Loucy (cell line): ENCODE results near the gene FAM76B.

ENCODE experiments used
- H2AFZ ChIP-seq: fragments of 200-600 bp; sonication (generic); 2 replicates; pipeline ENCODE4 v1.6.0; 2016; ENCODE audit warnings: antibody characterized with exemption, mild to moderate bottlenecking, low read length, moderate library complexity
- H3F3A ChIP-seq: fragments of 200-600 bp; 2 replicates; pipeline ENCODE4 v1.6.0; 2016; ENCODE audit warnings: antibody characterized with exemption, low read depth, mild to moderate bottlenecking
- H3K27me3 ChIP-seq: fragments of 200-600 bp; sonication (generic); 2 replicates; pipeline ENCODE4 v1.6.1; 2014; ENCODE audit warnings: low read length, mild to moderate bottlenecking; ENCODE audit not compliant: insufficient read depth, poor library complexity, severe bottlenecking
- H3K36me3 ChIP-seq: fragments of 200-600 bp; sonication (generic); 2 replicates; pipeline ENCODE4 v1.6.1; 2016; ENCODE audit warnings: low read length; ENCODE audit not compliant: insufficient read depth
- H3K4me1 ChIP-seq: fragments of 200-600 bp; sonication (generic); 2 replicates; pipeline ENCODE4 v1.5.1; 2014; ENCODE audit warnings: low read length, mild to moderate bottlenecking; ENCODE audit not compliant: insufficient read depth, poor library complexity, severe bottlenecking
- H3K4me2 ChIP-seq: fragments of 200-600 bp; sonication (generic); 2 replicates; pipeline ENCODE4 v1.6.0; 2014; ENCODE audit warnings: antibody characterized with exemption, low read length, low read depth, mild to moderate bottlenecking; ENCODE audit not compliant: poor library complexity, severe bottlenecking
- H3K4me3 ChIP-seq: fragments of 200-600 bp; sonication (generic); 2 replicates; pipeline ENCODE4 v1.5.1; 2014; ENCODE audit warnings: low read length, mild to moderate bottlenecking, mixed read lengths; ENCODE audit not compliant: poor library complexity, severe bottlenecking
- H3K79me2 ChIP-seq: fragments of 200-600 bp; sonication (generic); 2 replicates; pipeline ENCODE4 v1.6.1; 2014; ENCODE audit warnings: low read length; ENCODE audit not compliant: insufficient read depth
- H3K9ac ChIP-seq: fragments of 200-600 bp; sonication (generic); 2 replicates; pipeline ENCODE4 v1.6.0; 2014; ENCODE audit warnings: mild to moderate bottlenecking, low read depth, low read length, moderate library complexity; ENCODE audit not compliant: poor library complexity, severe bottlenecking
- H3K9me2 ChIP-seq: fragments of 200-600 bp; sonication (generic); replicated peaks from 2 replicates; pipeline ENCODE4 v1.6.1; 2016; ENCODE audit warnings: low read depth, low read length, mixed read lengths
- H3K9me3 ChIP-seq: fragments of 200-600 bp; sonication (generic); 2 replicates; pipeline ENCODE4 v1.6.1; 2014; ENCODE audit warnings: mild to moderate bottlenecking, antibody characterized with exemption, low read length, low read depth; ENCODE audit not compliant: insufficient read depth
- H4K20me1 ChIP-seq: fragments of 200-600 bp; sonication (generic); 2 replicates; pipeline ENCODE4 v1.6.0; 2014; ENCODE audit warnings: antibody characterized with exemption, low read length, mild to moderate bottlenecking; ENCODE audit not compliant: insufficient read depth, poor library complexity, severe bottlenecking
- EZH2phosphoT487 ChIP-seq: fragments of 200-600 bp; IDR thresholded peaks from 2 replicates; pipeline ENCODE4 v1.6.1; 2018; ENCODE audit warnings: antibody characterized with exemption, mild to moderate bottlenecking, moderate library complexity, borderline replicate concordance
- TF ChIP-seq, protein P1 (sequence below): fragments of 200-600 bp; sonication (generic); conservative IDR thresholded peaks from 2 replicates; pipeline ENCODE4 v1.5.1; 2014; ENCODE audit warnings: mild to moderate bottlenecking, antibody characterized with exemption, low read length

The FAM76B gene

DNA sequence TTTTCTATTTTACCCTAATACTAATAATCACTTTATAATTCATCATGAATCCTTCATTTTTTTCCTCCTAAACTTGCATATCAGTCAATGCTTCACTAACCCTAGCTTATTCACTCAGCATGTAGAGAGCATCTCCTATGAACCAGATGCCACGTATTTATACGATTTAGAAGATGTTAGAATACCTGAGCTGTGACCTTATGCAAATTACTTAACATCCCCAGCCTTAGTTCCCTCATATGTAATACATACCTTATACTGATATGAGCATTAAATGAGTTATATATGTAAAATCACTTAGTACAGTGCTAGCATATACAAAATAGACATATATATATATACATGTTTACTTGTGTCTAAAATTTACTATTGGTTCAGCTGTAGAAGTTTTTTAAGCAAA lies 9.0 kb downstream of the FAM76B start:
- Histone ChIP-seq H3K4me3 (peak overlapping the region; percentile 35), H3K4me2 (peak overlapping the region; percentile 60), H3K79me2 (peaks cover 57% of the 10 kb centered on the region), H3K9ac (no peak overlapping the region), H2AFZ (no peak overlapping the region), H4K20me1 (peaks cover 32% of the 10 kb centered on the region), H3K9me3 (no peaks in the 10 kb centered on the region), H3K9me2 (no peaks in the 10 kb centered on the region), H3K36me3 (peaks cover 86% of the 10 kb centered on the region), H3F3A (no peaks in the 10 kb centered on the region), H3K27me3 (no peaks in the 10 kb centered on the region), H3K4me1 (peaks cover 42% of the 10 kb centered on the region)
- TF ChIP-seq, protein P1, sequence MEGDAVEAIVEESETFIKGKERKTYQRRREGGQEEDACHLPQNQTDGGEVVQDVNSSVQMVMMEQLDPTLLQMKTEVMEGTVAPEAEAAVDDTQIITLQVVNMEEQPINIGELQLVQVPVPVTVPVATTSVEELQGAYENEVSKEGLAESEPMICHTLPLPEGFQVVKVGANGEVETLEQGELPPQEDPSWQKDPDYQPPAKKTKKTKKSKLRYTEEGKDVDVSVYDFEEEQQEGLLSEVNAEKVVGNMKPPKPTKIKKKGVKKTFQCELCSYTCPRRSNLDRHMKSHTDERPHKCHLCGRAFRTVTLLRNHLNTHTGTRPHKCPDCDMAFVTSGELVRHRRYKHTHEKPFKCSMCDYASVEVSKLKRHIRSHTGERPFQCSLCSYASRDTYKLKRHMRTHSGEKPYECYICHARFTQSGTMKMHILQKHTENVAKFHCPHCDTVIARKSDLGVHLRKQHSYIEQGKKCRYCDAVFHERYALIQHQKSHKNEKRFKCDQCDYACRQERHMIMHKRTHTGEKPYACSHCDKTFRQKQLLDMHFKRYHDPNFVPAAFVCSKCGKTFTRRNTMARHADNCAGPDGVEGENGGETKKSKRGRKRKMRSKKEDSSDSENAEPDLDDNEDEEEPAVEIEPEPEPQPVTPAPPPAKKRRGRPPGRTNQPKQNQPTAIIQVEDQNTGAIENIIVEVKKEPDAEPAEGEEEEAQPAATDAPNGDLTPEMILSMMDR: no peak
- TF ChIP-seq EZH2phosphoT487: no peak

DNA sequence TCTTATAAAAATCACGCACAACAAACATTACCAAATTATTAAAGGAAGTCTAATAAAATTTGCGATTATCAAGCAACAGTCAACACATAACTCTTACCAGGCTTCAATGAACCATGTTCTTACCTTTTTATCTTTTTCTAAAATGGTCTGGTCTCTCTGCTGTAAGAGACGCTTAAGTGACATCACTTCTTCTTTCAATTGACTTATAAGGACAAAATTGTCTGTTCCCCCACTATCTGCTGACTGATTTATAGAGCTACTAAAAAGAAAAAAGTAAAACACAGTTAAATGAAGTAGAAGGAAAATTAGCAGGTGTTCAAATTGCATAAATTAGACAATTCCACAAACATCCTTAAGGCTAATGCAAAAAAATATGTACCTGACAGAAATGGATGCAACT lies 10.9 kb downstream of the FAM76B start:
- peaks cover 40% of the 10 kb centered on the region for H3K79me2 ChIP-seq

DNA sequence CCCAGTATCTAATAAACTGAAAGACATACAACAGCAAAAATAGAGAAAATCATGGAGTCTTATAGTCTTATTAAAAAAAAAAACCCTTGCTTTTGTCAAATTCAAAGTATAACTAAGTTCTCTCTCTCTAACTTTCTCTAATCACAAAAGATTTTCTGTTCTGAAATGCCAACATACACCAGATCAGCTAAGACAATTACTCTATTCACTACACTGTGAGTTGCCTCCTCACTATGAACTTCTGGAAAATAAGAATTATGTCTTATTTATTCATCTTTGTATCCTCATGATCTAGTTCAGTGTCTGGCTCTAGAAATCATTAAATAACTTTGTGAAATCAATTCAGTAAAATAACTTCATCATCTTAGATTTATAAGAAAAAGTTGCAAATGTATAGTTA lies 12.7 kb downstream of the FAM76B start:
- Histone ChIP-seq H4K20me1 (peaks cover 19% of the 10 kb centered on the region), H3F3A (no peaks in the 10 kb centered on the region), H3K79me2 (peaks cover 22% of the 10 kb centered on the region), H3K4me3 (no peak overlapping the region), H3K36me3 (peaks cover 87% of the 10 kb centered on the region), H3K4me1 (peaks cover 27% of the 10 kb centered on the region), H3K9me2 (no peaks in the 10 kb centered on the region), H3K9ac (peak overlapping the region; percentile 0), H3K4me2 (no peak overlapping the region), H3K9me3 (no peaks in the 10 kb centered on the region), H3K27me3 (no peaks in the 10 kb centered on the region), H2AFZ (no peak overlapping the region)
- TF ChIP-seq, protein P1: no peak
- no peak for TF ChIP-seq EZH2phosphoT487

More for the DNA sequence above, 10.9 kb downstream of the FAM76B start:
- H2AFZ ChIP-seq: no peak overlapping the region
- H4K20me1 ChIP-seq: peaks cover 29% of the 10 kb centered on the region
- TF ChIP-seq, protein P1: no peak
- no peak for TF ChIP-seq EZH2phosphoT487
- H3K9ac ChIP-seq: no peak overlapping the region
- no peaks in the 10 kb centered on the region for H3F3A ChIP-seq
- H3K4me1 ChIP-seq: peaks cover 40% of the 10 kb centered on the region
- peaks cover 89% of the 10 kb centered on the region for H3K36me3 ChIP-seq
- H3K4me3 ChIP-seq: no peak overlapping the region
- H3K9me2 ChIP-seq: no peaks in the 10 kb centered on the region
- no peak overlapping the region for H3K4me2 ChIP-seq
- no peaks in the 10 kb centered on the region for H3K9me3 ChIP-seq
- no peaks in the 10 kb centered on the region for H3K27me3 ChIP-seq
